Common myeloid progenitor, CD34-positive (primary cell): ENCODE data around the gene MS4A1.

Source experiments
- CTCF ChIA-PET: fragments of 350-600 bp; sonication (Branson Sonifier 250); formaldehyde crosslinking; loops from one replicate; lab custom pipeline; 2021; ENCODE audit warnings: antibody characterized with exemption; lab: Charles Lee
- POLR2A ChIA-PET: fragments of 350-600 bp; sonication (Branson Sonifier 250); formaldehyde crosslinking; loops from one replicate; lab custom pipeline; 2021; ENCODE audit warnings: antibody characterized with exemption; lab: Charles Lee
- DNase-seq, 3 donors: peaks; one replicate each; pipeline versions ENCODE4 v3.0.0 to v3.0.0-alpha.2; 2013
- H3K27ac ChIP-seq, 2 experiments: 1 replicate in 1 of 2; 2 replicates in 1 of 2; pipeline ENCODE4 v1.7.0; 2013; ENCODE audit warnings: inconsistent platforms in 2 of 2, low read length in 2 of 2, mild to moderate bottlenecking in 2 of 2, low read depth in 1 of 2, moderate library complexity in 1 of 2; ENCODE audit not compliant: severe bottlenecking in 2 of 2, insufficient read depth in 1 of 2, poor library complexity in 1 of 2
- H3K27me3 ChIP-seq, 5 experiments: replicated peaks in 2 of 5; 1 replicate in 3 of 5; 2 replicates in 2 of 5; pipeline versions ENCODE4 v1.6.1 to v1.7.0; 2013; ENCODE audit warnings: low read length in 4 of 5, mild to moderate bottlenecking in 2 of 5, moderate library complexity in 2 of 5, inconsistent platforms in 1 of 5; ENCODE audit not compliant: insufficient read depth in 5 of 5, control insufficient read depth in 4 of 5
- H3K36me3 ChIP-seq, 4 experiments: 1 replicate in 2 of 4; 2 replicates in 2 of 4; pipeline versions ENCODE4 v1.6.1 to v1.7.0; 2013; ENCODE audit warnings: low read length in 3 of 4, control low read depth in 1 of 4, mild to moderate bottlenecking in 1 of 4; ENCODE audit not compliant: control insufficient read depth in 4 of 4, insufficient read depth in 4 of 4
- H3K4me1 ChIP-seq, 4 experiments: 1 replicate in 3 of 4; 2 replicates in 1 of 4; pipeline versions ENCODE4 v1.6.1 to v1.7.1; 2013; ENCODE audit warnings: low read length in 3 of 4, mild to moderate bottlenecking in 3 of 4, control low read depth in 1 of 4, inconsistent platforms in 1 of 4, moderate library complexity in 1 of 4; ENCODE audit not compliant: control insufficient read depth in 4 of 4, insufficient read depth in 4 of 4; ENCODE audit errors: control extremely low read depth in 1 of 4
- H3K4me3 ChIP-seq, 7 experiments: 1 replicate in 4 of 7; 2 replicates in 3 of 7; pipeline versions ENCODE4 v1.5.1 to v1.7.0; 2013; ENCODE audit warnings: mild to moderate bottlenecking in 7 of 7, low read length in 6 of 7, moderate library complexity in 6 of 7, inconsistent platforms in 2 of 7, low read depth in 2 of 7, control low read depth in 1 of 7; ENCODE audit not compliant: insufficient read depth in 4 of 7, control insufficient read depth in 1 of 7; ENCODE audit errors: extremely low read depth in 1 of 7
- H3K9me3 ChIP-seq, 5 experiments: 1 replicate in 4 of 5; 2 replicates in 1 of 5; pipeline versions ENCODE4 v1.6.1 to v1.7.1; 2013; ENCODE audit warnings: low read length in 4 of 5, mild to moderate bottlenecking in 2 of 5, inconsistent platforms in 1 of 5, low read depth in 1 of 5, moderate library complexity in 1 of 5; ENCODE audit not compliant: control insufficient read depth in 4 of 5, insufficient read depth in 2 of 5; ENCODE audit errors: control extremely low read depth in 1 of 5
- WGBS: methylation state at CpG from one replicate; pipeline ENCODE4 v1.1.5; 2013; ENCODE audit not compliant: insufficient coverage; 5-methylcytosine and 5-hydroxymethylcytosine counted together

The MS4A1 gene

GRCh38 chr11:60469723-60470122 is 14.1 kb downstream of the MS4A1 start:
- no peaks in the 10 kb centered on the region for H3K9me3 ChIP-seq
- H3K27me3 ChIP-seq: no peaks in the 10 kb centered on the region
- no peak for DNase-seq
- no peak overlapping the region for H3K27ac ChIP-seq
- no peak overlapping the region for H3K4me3 ChIP-seq
- ChIA-PET CTCF (no interaction called here), POLR2A (no interaction called here)
- H3K36me3 ChIP-seq: no peaks in the 10 kb centered on the region
- H3K4me1 ChIP-seq: no peaks in the 10 kb centered on the region
- WGBS: no CpG with 5 or more reads among the region's 2 CpGs

DNA sequence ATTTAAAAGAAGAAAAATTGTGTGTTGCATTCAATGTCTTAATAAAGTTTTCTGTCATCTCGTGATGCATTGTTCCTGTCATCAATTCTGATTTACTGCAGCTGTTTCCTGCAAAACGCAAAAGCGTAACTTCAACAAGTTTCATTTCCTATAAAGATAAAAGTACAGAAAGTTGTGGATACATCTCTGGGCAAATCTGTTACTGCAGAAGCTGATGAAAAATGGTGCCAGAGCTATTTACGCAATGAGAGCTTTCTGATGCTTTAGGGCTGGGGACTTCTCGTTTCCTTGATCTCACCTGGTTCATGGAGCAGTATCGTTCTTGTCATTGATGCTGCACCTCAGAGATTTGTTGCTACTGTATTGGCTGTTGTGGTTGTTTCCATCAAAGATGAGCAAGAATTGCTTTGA is 21.4 kb downstream of the MS4A1 start:
- WGBS: 0% methylated on average over 3 of the region's 6 CpGs
- Histone ChIP-seq H3K4me1 (peaks cover 1 to 14% (median 7%) of the 10 kb centered on the region in 4 experiments), H3K9me3 (no peaks in the 10 kb centered on the region), H3K27me3 (no peaks in the 10 kb centered on the region), H3K27ac (no peak overlapping the region), H3K4me3 (peak overlapping the region in 1 of 7 experiments; percentile 3), H3K36me3 (no peaks in the 10 kb centered on the region)
- ChIA-PET POLR2A (no interaction called here), CTCF (interaction anchor here (0.7 to 1.8 kb wide), 6 partner anchors 10 to 144 kb away, joined by 3 to 8 read pairs (median 4); no protein-coding TSS in a partner anchor)
- DNase-seq: peak; percentile 49 to 86 (median 75)

- no CpG with 5 or more reads among the region's 2 CpGs for WGBS
- Histone ChIP-seq H3K9me3 (no peaks in the 10 kb centered on the region), H3K4me1 (peaks cover 1 to 16% (median 9%) of the 10 kb centered on the region in 4 experiments), H3K27me3 (no peaks in the 10 kb centered on the region), H3K4me3 (no peak overlapping the region), H3K36me3 (no peaks in the 10 kb centered on the region), H3K27ac (no peak overlapping the region)
- ChIA-PET CTCF (interaction anchor here (0.8 kb wide), 1 partner anchor 119 kb away, joined by 3 read pairs; no protein-coding TSS in a partner anchor), POLR2A (no interaction called here)
- DNase-seq: peak; percentile 28 to 64 (median 50)
Measured at GRCh38 chr11:60482361-60482760, 26.7 kb downstream of the MS4A1 start.

DNA sequence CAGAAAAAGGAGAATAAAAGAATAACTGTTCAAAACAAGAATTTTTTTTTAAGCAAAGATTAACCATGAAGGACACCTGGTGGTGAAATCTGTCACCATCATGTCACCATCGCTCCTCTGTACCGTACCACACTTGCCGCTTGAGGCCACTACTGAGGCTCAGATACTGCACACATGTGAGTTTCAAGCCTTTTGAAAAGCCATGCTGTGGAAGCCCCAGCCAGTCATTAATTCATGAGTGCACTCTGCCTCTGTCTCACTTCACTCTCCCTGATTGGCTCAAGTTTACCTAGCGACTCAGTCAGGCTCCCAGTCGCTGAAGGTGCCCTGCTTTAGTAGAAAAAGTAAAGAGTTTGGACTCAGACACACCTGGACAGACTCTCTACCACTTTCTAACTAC is 30.3 kb downstream of the MS4A1 start:
- 93% methylated on average over 4 of the region's 5 CpGs for WGBS
- Histone ChIP-seq H3K4me1 (peaks cover 0 to 13% (median 6%) of the 10 kb centered on the region in 4 experiments), H3K27me3 (no peaks in the 10 kb centered on the region), H3K4me3 (no peak overlapping the region), H3K36me3 (no peaks in the 10 kb centered on the region), H3K27ac (no peak overlapping the region), H3K9me3 (no peaks in the 10 kb centered on the region)
- POLR2A ChIA-PET: no interaction called here
- CTCF ChIA-PET: interaction anchor here (1.2 to 1.7 kb wide), 3 partner anchors 9 to 142 kb away, joined by 3 to 14 read pairs (median 4); no protein-coding TSS in a partner anchor
- peak; percentile 42 to 63 (median 60) for DNase-seq

- no peak for DNase-seq
- CTCF ChIA-PET: no interaction called here
Measured at GRCh38 chr11:60492488-60493009, 36.9 kb downstream of the MS4A1 start, which contains the start of gene MS4A12. Gene MS4A12, plus strand, starts transcription at chr11:60492778. Its CDS starts 4,541 bp downstream, at chr11:60497319.

GRCh38 chr11:60493454-60493853 is 37.8 kb downstream of the MS4A1 start:
- WGBS: no CpG with 5 or more reads among the region's 2 CpGs
- CTCF ChIA-PET: no interaction called here

More at GRCh38 chr11:60492488-60493009, 36.9 kb downstream of the MS4A1 start, which contains the start of gene MS4A12:
- no peaks in the 10 kb centered on the region for H3K9me3 ChIP-seq
- POLR2A ChIA-PET: no interaction called here
- no peaks in the 10 kb centered on the region for H3K4me1 ChIP-seq
- H3K4me3 ChIP-seq: no peak within 1 kb of the TSS
- 100% methylated on average over 2 of the region's 4 CpGs for WGBS
- no peaks in the 10 kb centered on the region for H3K36me3 ChIP-seq
- no peaks in the 10 kb centered on the region for H3K27me3 ChIP-seq
- no peak within 1 kb of the TSS for H3K27ac ChIP-seq

DNA sequence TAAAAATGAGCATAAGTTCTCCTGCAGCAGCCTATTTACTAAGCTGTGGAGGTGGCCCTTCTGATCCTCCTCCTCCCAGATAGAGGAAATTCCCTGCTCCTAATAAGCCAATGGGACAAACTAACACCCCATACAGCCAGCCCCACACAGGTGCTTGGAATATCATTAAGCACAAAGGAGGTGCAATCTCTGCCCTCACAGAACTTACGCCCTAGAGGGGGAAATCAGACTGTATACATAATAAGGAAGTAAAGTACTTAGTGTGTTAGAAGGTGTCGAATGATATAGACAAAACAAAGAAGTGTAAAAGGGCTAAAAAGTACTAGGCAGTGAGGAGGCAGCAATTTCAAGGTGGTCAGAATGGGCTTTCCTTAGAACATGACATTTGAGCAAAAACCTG is 42.8 kb downstream of the MS4A1 start:
- CTCF ChIA-PET: no interaction called here
- no peaks in the 10 kb centered on the region for H3K27me3 ChIP-seq
- H3K4me3 ChIP-seq: no peak overlapping the region
- H3K36me3 ChIP-seq: no peaks in the 10 kb centered on the region
- H3K4me1 ChIP-seq: peaks cover 0 to 14% (median 6%) of the 10 kb centered on the region in 4 experiments
- H3K27ac ChIP-seq: no peak overlapping the region
- POLR2A ChIA-PET: interaction anchor here (0.5 kb wide), 1 partner anchor 139 kb away, joined by 4 read pairs; no protein-coding TSS in a partner anchor
- H3K9me3 ChIP-seq: no peaks in the 10 kb centered on the region
- peak in 2 of 3 donors; percentile 17 to 25 for DNase-seq
- WGBS: 95% methylated on average over 2 of the region's 2 CpGs

More at GRCh38 chr11:60493454-60493853, 37.8 kb downstream of the MS4A1 start:
- no peaks in the 10 kb centered on the region for H3K27me3 ChIP-seq
- peaks cover 0 to 5% (median 0%) of the 10 kb centered on the region in 4 experiments for H3K4me1 ChIP-seq
- POLR2A ChIA-PET: interaction anchor here (0.7 kb wide), 1 partner anchor 130 kb away, joined by 3 read pairs; no protein-coding TSS in a partner anchor
- no peaks in the 10 kb centered on the region for H3K9me3 ChIP-seq
- H3K36me3 ChIP-seq: no peaks in the 10 kb centered on the region
- no peak for DNase-seq
- H3K27ac ChIP-seq: no peak overlapping the region
- H3K4me3 ChIP-seq: no peak overlapping the region
